Measurements from ENCODE around the gene SLC2A5. TPM values are rescaled to one million over a fixed set of nuclear protein-coding genes. Genes with fewer than 3 reads are reported as not detected.

Gene SLC2A5
- total and polyA plus RNA-seq, 10 donors: 2.9 to 23.6 (median 6.9) TPM

DNA sequence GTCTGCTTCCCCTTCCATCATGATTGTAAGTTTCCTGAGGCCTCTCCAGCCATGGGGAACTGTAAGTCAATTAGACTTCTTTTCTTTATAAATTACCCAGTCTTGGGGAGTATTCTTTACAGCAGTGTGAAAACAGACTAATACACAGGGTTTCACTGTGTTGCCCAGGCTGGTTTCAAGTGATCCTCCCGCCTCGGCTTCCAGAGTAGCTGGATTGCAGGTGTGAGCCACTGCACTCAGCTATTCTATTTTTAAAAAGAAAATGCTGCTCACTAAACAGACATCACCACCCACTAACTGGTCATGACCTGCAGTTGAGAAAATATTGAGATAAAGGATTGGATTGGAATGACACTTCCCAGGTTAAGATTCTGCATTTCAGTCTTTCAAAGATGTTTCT lies 22.4 kb downstream of the SLC2A5 start:
- no peak for TF ChIP-seq POLR2A (IDR thresholded peaks at IDR 0.05)
- TF ChIP-seq POLR2AphosphoS5 (IDR thresholded peaks at IDR 0.05): no peak
- intact Hi-C loops (cut with DNase I; ENCODE audit: low total_unique reads): no loop called here
- H3K4me3 ChIP-seq: no peak overlapping the region
- no peak for DNase-seq
- H3K9me3 ChIP-seq: no peaks in the 10 kb centered on the region
- no peaks in the 10 kb centered on the region for H3K27me3 ChIP-seq (replicated peaks in 1 of 7)
- WGBS, 5 donors: 89 to 97% (median 90%) methylated on average over 2 of the region's 2 CpGs
- H3K27ac ChIP-seq: no peak overlapping the region
- peaks cover 0 to 21% (median 0%) of the 10 kb centered on the region in 6 donors for H3K36me3 ChIP-seq
- no peaks in the 10 kb centered on the region for H3K4me1 ChIP-seq

DNA sequence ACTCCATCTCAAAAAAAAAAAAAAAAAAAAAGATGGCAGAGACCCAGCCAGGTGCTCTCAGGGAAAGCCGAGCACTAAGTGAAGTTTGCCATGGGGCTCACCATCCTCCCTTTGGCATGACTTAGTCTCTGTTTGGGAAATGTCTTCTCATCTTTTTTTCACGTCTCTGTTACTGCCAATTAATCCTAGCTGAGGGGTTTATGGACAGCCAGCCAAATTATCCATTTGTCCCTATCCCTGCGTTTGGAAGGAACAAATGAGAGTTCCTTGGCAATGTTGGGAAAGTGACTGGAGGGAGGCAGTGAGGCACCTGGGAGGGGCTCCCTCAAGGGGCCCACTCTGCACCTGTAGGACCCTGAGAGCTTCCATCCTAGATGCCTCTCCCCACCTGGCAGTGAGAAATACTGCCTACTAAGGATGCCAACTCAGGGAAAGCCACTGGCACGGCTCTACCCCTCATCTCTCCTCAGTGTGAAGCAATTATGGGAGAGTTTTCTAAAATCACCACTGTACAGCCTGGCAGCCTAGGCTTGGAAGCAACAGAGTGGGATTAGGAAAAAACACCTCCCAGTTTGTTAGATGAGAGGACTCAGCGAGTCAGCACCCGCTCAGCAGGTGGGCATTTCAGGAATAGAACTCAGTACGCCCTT lies 23.4 kb downstream of the SLC2A5 start:
- Histone ChIP-seq H3K4me3 (no peak overlapping the region), H3K36me3 (peaks cover 0 to 31% (median 0%) of the 10 kb centered on the region in 6 donors), H3K9me3 (no peaks in the 10 kb centered on the region), H3K27me3 (replicated peaks in 1 of 7) (no peaks in the 10 kb centered on the region), H3K27ac (no peak overlapping the region), H3K4me1 (no peaks in the 10 kb centered on the region)
- TF ChIP-seq POLR2A (IDR thresholded peaks at IDR 0.05) (no peak), POLR2AphosphoS5 (IDR thresholded peaks at IDR 0.05) (no peak)
- TF ChIP-seq, protein P1, sequence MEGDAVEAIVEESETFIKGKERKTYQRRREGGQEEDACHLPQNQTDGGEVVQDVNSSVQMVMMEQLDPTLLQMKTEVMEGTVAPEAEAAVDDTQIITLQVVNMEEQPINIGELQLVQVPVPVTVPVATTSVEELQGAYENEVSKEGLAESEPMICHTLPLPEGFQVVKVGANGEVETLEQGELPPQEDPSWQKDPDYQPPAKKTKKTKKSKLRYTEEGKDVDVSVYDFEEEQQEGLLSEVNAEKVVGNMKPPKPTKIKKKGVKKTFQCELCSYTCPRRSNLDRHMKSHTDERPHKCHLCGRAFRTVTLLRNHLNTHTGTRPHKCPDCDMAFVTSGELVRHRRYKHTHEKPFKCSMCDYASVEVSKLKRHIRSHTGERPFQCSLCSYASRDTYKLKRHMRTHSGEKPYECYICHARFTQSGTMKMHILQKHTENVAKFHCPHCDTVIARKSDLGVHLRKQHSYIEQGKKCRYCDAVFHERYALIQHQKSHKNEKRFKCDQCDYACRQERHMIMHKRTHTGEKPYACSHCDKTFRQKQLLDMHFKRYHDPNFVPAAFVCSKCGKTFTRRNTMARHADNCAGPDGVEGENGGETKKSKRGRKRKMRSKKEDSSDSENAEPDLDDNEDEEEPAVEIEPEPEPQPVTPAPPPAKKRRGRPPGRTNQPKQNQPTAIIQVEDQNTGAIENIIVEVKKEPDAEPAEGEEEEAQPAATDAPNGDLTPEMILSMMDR (IDR thresholded peaks at IDR 0.05 in 8 of 11, conservative IDR thresholded peaks at IDR 0.05 in 3 of 11): no peak
- 85 to 91% (median 90%) methylated on average over 7 of the region's 7 CpGs for WGBS, 5 donors
- no peak for DNase-seq
- intact Hi-C loops (cut with DNase I; ENCODE audit: low total_unique reads): no loop called here

DNA sequence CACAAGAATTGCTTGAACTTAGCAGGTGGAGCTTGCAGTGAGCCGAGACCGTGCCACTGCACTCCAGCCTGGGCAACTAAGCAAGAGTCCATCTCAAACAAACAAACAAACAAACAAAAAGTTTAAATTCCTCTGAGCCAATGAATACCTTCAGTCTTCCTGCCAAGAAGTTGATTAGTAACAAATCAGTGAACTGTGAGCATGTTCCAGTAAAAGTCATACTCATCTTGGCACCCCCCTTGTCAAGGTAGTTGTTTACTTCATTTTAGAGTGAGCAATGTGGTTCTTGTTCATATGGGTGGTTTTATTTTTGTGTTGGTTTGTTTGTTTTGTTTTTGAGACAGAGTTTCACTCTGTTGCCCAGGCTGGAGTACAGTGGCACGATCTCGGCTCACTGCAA lies 25.2 kb downstream of the SLC2A5 start:
- intact Hi-C loops (cut with DNase I; ENCODE audit: low total_unique reads): no loop called here
- no peaks in the 10 kb centered on the region for H3K27me3 ChIP-seq (replicated peaks in 1 of 7)
- peak overlapping the region in 1 of 8 donors; percentile 17 for H3K27ac ChIP-seq
- DNase-seq: no peak
- WGBS, 5 donors: 93 to 96% (median 95%) methylated on average over 4 of the region's 4 CpGs
- peaks cover 0 to 3% (median 0%) of the 10 kb centered on the region in 6 donors for H3K4me1 ChIP-seq
- TF ChIP-seq, protein P1 (IDR thresholded peaks at IDR 0.05 in 8 of 11, conservative IDR thresholded peaks at IDR 0.05 in 3 of 11): no peak
- no peak for TF ChIP-seq POLR2AphosphoS5 (IDR thresholded peaks at IDR 0.05)
- TF ChIP-seq POLR2A (IDR thresholded peaks at IDR 0.05): no peak
- no peak overlapping the region for H3K4me3 ChIP-seq
- no peaks in the 10 kb centered on the region for H3K9me3 ChIP-seq
- peaks cover 0 to 47% (median 0%) of the 10 kb centered on the region in 6 donors for H3K36me3 ChIP-seq

DNA sequence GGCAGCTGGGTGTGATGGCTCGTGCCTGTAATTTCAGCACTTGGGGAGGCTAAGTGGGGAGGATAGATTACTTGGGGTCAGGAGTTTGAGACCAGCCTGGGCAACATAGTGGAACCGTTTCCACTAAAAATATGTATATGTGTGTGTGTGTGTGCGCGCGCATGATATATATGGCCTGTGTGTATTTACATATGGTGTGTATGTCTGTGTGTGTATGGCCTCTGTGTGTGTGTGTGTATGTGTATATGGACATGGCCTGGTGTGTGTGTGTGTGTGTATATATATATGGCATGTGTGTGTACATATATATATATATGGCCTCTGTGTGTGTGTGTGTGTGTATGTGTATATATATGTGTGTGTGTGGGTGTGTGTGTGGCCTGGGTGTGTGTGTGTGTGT lies 27.2 kb downstream of the SLC2A5 start:
- DNase-seq: no peak
- Histone ChIP-seq H3K36me3 (peaks cover 0 to 59% (median 0%) of the 10 kb centered on the region in 6 donors), H3K4me3 (no peak overlapping the region), H3K27ac (no peak overlapping the region), H3K27me3 (replicated peaks in 1 of 7) (no peaks in the 10 kb centered on the region), H3K9me3 (no peaks in the 10 kb centered on the region), H3K4me1 (peaks cover 0 to 14% (median 9%) of the 10 kb centered on the region in 6 donors)
- TF ChIP-seq, protein P1 (IDR thresholded peaks at IDR 0.05 in 8 of 11, conservative IDR thresholded peaks at IDR 0.05 in 3 of 11): no peak
- TF ChIP-seq POLR2A (IDR thresholded peaks at IDR 0.05) (no peak), POLR2AphosphoS5 (IDR thresholded peaks at IDR 0.05) (no peak)
- intact Hi-C loops (cut with DNase I; ENCODE audit: low total_unique reads): no loop called here
- WGBS, 5 donors: 88 to 97% (median 93%) methylated on average over 5 of the region's 5 CpGs

All from spleen (tissue), 11 donors.